Activated CD8-positive, alpha-beta memory T cell treated with anti-CD3 and anti-CD28 coated beads, Interleukin-2, amount 50 U/mL, for 48 hours (primary cell): Measurements from ENCODE around the gene SDR42E1.

Experiments
- DNase-seq: peaks from one replicate; pipeline ENCODE4 v3.0.0-alpha.2; 2020

Gene SDR42E1

GRCh38 chr16:82011199-82011641, at the start of gene SDR42E1:
TSS of gene SDR42E1 (minus strand) at chr16:82011470. CDS start at chr16:82000858, 10,612 bp downstream.
- peak; percentile 78 for DNase-seq

- no peak for DNase-seq
Observed at GRCh38 chr16:82059983-82060421, 48.7 kb upstream of the SDR42E1 start.

- no peak for DNase-seq
Observed at GRCh38 chr16:82059161-82059982, 48.1 kb upstream of the SDR42E1 start.

GRCh38 chr16:82056550-82056896, 45.3 kb upstream of the SDR42E1 start:
- DNase-seq, result no peak

- DNase-seq, result no peak
Observed at GRCh38 chr16:82055728-82056549, 44.7 kb upstream of the SDR42E1 start.

GRCh38 chr16:82055117-82055516, 43.8 kb upstream of the SDR42E1 start:
- no peak for DNase-seq

- DNase-seq, result no peak
Observed at GRCh38 chr16:82051656-82052055, 40.4 kb upstream of the SDR42E1 start.

- DNase-seq, result no peak
Observed at GRCh38 chr16:82050909-82051357, 39.7 kb upstream of the SDR42E1 start.

GRCh38 chr16:82050506-82050905, 39.2 kb upstream of the SDR42E1 start:
- no peak for DNase-seq

GRCh38 chr16:82049484-82049883, 38.2 kb upstream of the SDR42E1 start:
- DNase-seq, result no peak

GRCh38 chr16:82047787-82048186, 36.5 kb upstream of the SDR42E1 start:
- DNase-seq, result no peak

GRCh38 chr16:82047374-82047773, 36.1 kb upstream of the SDR42E1 start:
- no peak for DNase-seq

GRCh38 chr16:82046941-82047340, 35.7 kb upstream of the SDR42E1 start:
- DNase-seq, result no peak

GRCh38 chr16:82046541-82046940, 35.3 kb upstream of the SDR42E1 start:
- no peak for DNase-seq

GRCh38 chr16:82045465-82045864, 34.2 kb upstream of the SDR42E1 start:
- no peak for DNase-seq

GRCh38 chr16:82044585-82044911, 33.3 kb upstream of the SDR42E1 start:
- DNase-seq, result no peak

GRCh38 chr16:82043680-82044584, 32.7 kb upstream of the SDR42E1 start:
- no peak for DNase-seq

GRCh38 chr16:82042846-82043245, 31.6 kb upstream of the SDR42E1 start:
- DNase-seq, result no peak

- DNase-seq, result no peak
Observed at GRCh38 chr16:82042144-82042543, 30.9 kb upstream of the SDR42E1 start.

- no peak for DNase-seq
Observed at GRCh38 chr16:82041542-82041941, 30.3 kb upstream of the SDR42E1 start.

- DNase-seq, result no peak
Observed at GRCh38 chr16:82040296-82040695, 29.0 kb upstream of the SDR42E1 start.

- no peak for DNase-seq
Observed at GRCh38 chr16:82037666-82038065, 26.4 kb upstream of the SDR42E1 start.

GRCh38 chr16:82037251-82037650, 26.0 kb upstream of the SDR42E1 start:
- no peak for DNase-seq
